Activated CD4-positive, alpha-beta T cell treated with anti-CD3 and anti-CD28 coated beads, Interleukin-2, amount 10 ng/mL, durations not matched to agents 24 days and 14 days (primary cell): ENCODE data around the gene SLC1A7. TPM values are rescaled to one million over a fixed set of nuclear protein-coding genes. Genes with fewer than 3 reads are reported as not detected.
"Not testable (repeated sequence)": the region's sequence is repeated elsewhere in the genome, so short reads cannot be mapped to it uniquely, and the experiment has no call there.

ENCODE experiments used
- DNase-seq: peaks from one replicate; pipeline ENCODE4 v3.0.0; 2022
- H3K27ac Mint-ChIP-seq: one replicate; pipeline ENCODE4 v1.8.0; 2022; ENCODE audit warnings: mild to moderate bottlenecking, mixed read lengths
- H3K27me3 Mint-ChIP-seq: one replicate; pipeline ENCODE4 v1.8.0; 2022; ENCODE audit warnings: mixed read lengths
- H3K36me3 Mint-ChIP-seq: one replicate; pipeline ENCODE4 v1.8.0; 2022; ENCODE audit warnings: low read depth, mild to moderate bottlenecking, mixed read lengths
- H3K4me1 Mint-ChIP-seq: one replicate; pipeline ENCODE4 v1.8.0; 2021; ENCODE audit warnings: mixed read lengths
- H3K4me3 Mint-ChIP-seq: one replicate; pipeline ENCODE4 v1.8.0; 2022; ENCODE audit warnings: mild to moderate bottlenecking, moderate library complexity, mixed read lengths
- H3K9me3 Mint-ChIP-seq: one replicate; pipeline ENCODE4 v1.8.0; 2021; ENCODE audit warnings: mixed read lengths
- intact Hi-C: fragments of 100-400 bp; cut with micrococcal nuclease; formaldehyde crosslinking; loops from one replicate; pipeline ENCODE4 v1.15.1; 2023
- total RNA-seq: library from RNA; stranded (reverse); gene quantifications from 2 replicates; pipeline ENCODE4 v1.2.3, GENCODE V29; 2022

SLC1A7 gene
- not detected in 2 replicates for total RNA-seq

DNA sequence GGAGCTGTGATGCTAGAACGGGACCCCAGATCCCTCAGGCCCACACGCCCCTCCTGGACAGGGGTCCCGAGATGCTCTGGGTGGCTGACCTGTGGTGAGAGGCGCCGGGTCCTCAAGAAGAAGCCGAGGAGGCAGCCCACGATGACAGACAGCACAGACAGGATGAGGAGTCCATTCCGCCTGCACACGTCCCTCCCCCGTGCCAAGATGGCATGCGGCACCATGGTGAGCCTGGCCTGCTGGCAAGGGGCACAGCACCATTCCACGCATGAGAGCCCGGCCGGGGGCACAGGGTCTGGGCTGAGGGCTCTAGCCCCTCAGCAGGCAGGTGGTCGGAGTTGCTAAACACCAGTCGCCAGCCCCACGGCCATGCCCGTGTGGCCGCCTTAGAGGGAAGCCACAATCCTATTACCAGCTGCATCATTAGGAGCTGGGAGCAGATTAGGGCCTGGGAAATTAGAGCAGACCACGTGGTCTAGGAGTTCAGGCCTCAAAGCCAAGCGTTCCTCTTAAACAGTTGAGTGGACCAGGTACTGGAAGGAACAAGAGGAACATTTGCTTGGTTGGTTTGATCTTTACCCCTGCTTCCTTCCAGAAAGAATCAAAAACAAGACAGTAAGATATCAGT, at the start of gene SLC1A7:
Gene SLC1A7, minus strand, starts transcription at position 413 of the 628 bp plus-strand sequence. Its CDS starts 189 bp downstream, at position 224.
- no peaks in the 10 kb centered on the region for H3K27me3 Mint-ChIP-seq
- H3K4me1 Mint-ChIP-seq, result no peaks in the 10 kb centered on the region
- no peak within 1 kb of the TSS for H3K27ac Mint-ChIP-seq
- H3K9me3 Mint-ChIP-seq, result peaks cover 7% of the 10 kb centered on the region
- H3K4me3 Mint-ChIP-seq, result no peak within 1 kb of the TSS
- DNase-seq, result no peak
- intact Hi-C loops, result no loop called here
- peaks cover 2% of the 10 kb centered on the region for H3K36me3 Mint-ChIP-seq

- Mint-ChIP-seq H3K36me3 (no peaks in the 10 kb centered on the region), H3K27me3 (peaks cover 16% of the 10 kb centered on the region), H3K4me1 (no peaks in the 10 kb centered on the region), H3K27ac (no peak overlapping the region), H3K9me3 (no peaks in the 10 kb centered on the region), H3K4me3 (no peak overlapping the region)
- no peak for DNase-seq
- intact Hi-C loops, result no loop called here
Observed at GRCh38 chr1:53190210-53190611, 47.8 kb upstream of the SLC1A7 start.

- Mint-ChIP-seq H3K27me3 (peaks cover 16% of the 10 kb centered on the region), H3K4me1 (no peaks in the 10 kb centered on the region), H3K4me3 (no peak overlapping the region), H3K9me3 (no peaks in the 10 kb centered on the region), H3K36me3 (no peaks in the 10 kb centered on the region), H3K27ac (no peak overlapping the region)
- no peak for DNase-seq
- intact Hi-C loops, result loop anchor here (5.0 kb wide), 1 partner anchor 487 kb away; no protein-coding TSS in a partner anchor
Observed at GRCh38 chr1:53189061-53189460, 46.6 kb upstream of the SLC1A7 start.

DNA sequence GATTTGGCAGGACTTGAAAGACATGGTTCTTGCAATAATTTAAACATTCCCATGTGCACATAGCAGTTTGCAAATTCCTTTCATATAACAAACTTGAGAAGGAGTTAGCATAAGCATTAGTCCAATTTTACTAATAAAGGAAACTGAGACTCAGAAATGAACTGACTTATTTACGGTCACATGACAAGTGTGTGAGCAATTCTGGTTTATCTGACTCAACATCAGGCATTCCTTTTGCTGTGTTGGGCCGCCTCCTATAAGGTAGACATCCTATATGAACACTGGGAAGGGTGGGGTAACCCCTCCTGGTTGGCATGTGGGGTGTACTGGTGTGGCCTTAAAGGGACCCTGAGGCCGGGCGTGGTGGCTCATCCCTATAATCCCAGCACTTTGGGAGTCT, 45.7 kb upstream of the SLC1A7 start:
- intact Hi-C loops, result loop anchor here (5.0 kb wide), 1 partner anchor 486 kb away; no protein-coding TSS in a partner anchor
- Mint-ChIP-seq H3K27ac (no peak overlapping the region), H3K4me3 (no peak overlapping the region), H3K27me3 (peaks cover 16% of the 10 kb centered on the region), H3K36me3 (no peaks in the 10 kb centered on the region), H3K4me1 (no peaks in the 10 kb centered on the region), H3K9me3 (no peaks in the 10 kb centered on the region)
- no peak for DNase-seq

- H3K4me1 Mint-ChIP-seq, result no peaks in the 10 kb centered on the region
- H3K27ac Mint-ChIP-seq, result no peak overlapping the region
- DNase-seq, result no peak
- H3K27me3 Mint-ChIP-seq, result peaks cover 16% of the 10 kb centered on the region
- no peaks in the 10 kb centered on the region for H3K9me3 Mint-ChIP-seq
- H3K4me3 Mint-ChIP-seq, result no peak overlapping the region
- intact Hi-C loops, result loop anchor here (5.0 kb wide), 1 partner anchor 485 kb away; no protein-coding TSS in a partner anchor
- no peaks in the 10 kb centered on the region for H3K36me3 Mint-ChIP-seq
Observed at GRCh38 chr1:53187401-53187800, 45.0 kb upstream of the SLC1A7 start.

GRCh38 chr1:53186533-53186932, 44.1 kb upstream of the SLC1A7 start:
- intact Hi-C loops, result loop anchor here (5.0 kb wide), 1 partner anchor 484 kb away; no protein-coding TSS in a partner anchor
- DNase-seq, result no peak
- H3K27me3 Mint-ChIP-seq, result peaks cover 16% of the 10 kb centered on the region
- no peak overlapping the region for H3K4me3 Mint-ChIP-seq
- H3K4me1 Mint-ChIP-seq, result no peaks in the 10 kb centered on the region
- no peak overlapping the region for H3K27ac Mint-ChIP-seq
- no peaks in the 10 kb centered on the region for H3K9me3 Mint-ChIP-seq
- no peaks in the 10 kb centered on the region for H3K36me3 Mint-ChIP-seq

DNA sequence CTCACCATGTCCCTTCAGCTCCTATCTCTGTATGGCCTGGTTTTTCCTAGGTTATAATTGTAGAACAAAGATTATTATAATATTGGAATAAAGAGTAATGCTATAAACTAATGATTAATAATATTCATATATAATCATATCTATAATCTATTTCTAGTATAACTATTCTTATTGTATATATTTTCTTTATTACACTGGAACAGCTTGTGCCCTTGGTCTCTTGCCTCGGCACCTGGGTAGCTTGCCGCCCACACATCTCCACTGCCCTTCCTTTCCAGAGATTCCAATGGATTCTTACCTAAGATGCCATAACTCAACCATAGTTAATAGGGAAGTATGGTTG, 43.5 kb upstream of the SLC1A7 start:
- H3K27me3 Mint-ChIP-seq, result peaks cover 16% of the 10 kb centered on the region
- H3K9me3 Mint-ChIP-seq, H3K36me3 Mint-ChIP-seq, DNase-seq, H3K4me3 Mint-ChIP-seq, H3K4me1 Mint-ChIP-seq, H3K27ac Mint-ChIP-seq: not testable (repeated sequence)
- intact Hi-C loops, result loop anchor here (5.0 kb wide), 1 partner anchor 484 kb away; no protein-coding TSS in a partner anchor

- no peaks in the 10 kb centered on the region for H3K4me1 Mint-ChIP-seq
- no peaks in the 10 kb centered on the region for H3K36me3 Mint-ChIP-seq
- DNase-seq, result no peak
- peaks cover 16% of the 10 kb centered on the region for H3K27me3 Mint-ChIP-seq
- intact Hi-C loops, result loop anchor here (5.0 kb wide), 1 partner anchor 276 kb away; no protein-coding TSS in a partner anchor
- no peak overlapping the region for H3K27ac Mint-ChIP-seq
- H3K9me3 Mint-ChIP-seq, result no peaks in the 10 kb centered on the region
- no peak overlapping the region for H3K4me3 Mint-ChIP-seq
Observed at GRCh38 chr1:53183095-53183990, 40.9 kb upstream of the SLC1A7 start.

DNA sequence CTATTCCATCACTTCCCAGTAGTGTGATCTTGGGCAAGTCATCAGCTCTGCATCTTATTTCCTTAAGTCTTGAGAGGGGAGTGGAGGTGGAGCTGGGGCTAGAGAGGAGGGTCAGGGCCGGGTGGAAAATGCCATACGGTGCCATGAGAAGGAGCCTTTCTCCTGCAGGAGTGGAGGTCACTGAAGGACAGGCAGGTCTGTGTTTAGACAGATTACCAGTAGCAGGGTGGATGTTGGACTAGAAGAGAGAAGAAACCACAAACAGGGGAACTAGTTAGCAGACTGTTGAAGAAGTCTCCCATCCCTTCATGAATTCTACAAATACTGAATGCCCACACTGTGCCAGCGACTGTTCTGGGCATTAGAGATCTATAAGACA, 40.3 kb upstream of the SLC1A7 start:
- DNase-seq, result no peak
- H3K27ac Mint-ChIP-seq, result no peak overlapping the region
- no peak overlapping the region for H3K4me3 Mint-ChIP-seq
- intact Hi-C loops, result loop anchor here (5.0 kb wide), 1 partner anchor 275 kb away; no protein-coding TSS in a partner anchor
- H3K36me3 Mint-ChIP-seq, result no peaks in the 10 kb centered on the region
- no peaks in the 10 kb centered on the region for H3K4me1 Mint-ChIP-seq
- H3K27me3 Mint-ChIP-seq, result peaks cover 14% of the 10 kb centered on the region
- no peaks in the 10 kb centered on the region for H3K9me3 Mint-ChIP-seq

GRCh38 chr1:53182111-53182593, 39.7 kb upstream of the SLC1A7 start:
- no peak overlapping the region for H3K27ac Mint-ChIP-seq
- H3K4me1 Mint-ChIP-seq, result no peaks in the 10 kb centered on the region
- H3K9me3 Mint-ChIP-seq, result no peaks in the 10 kb centered on the region
- peak; percentile 94 for DNase-seq
- no peaks in the 10 kb centered on the region for H3K36me3 Mint-ChIP-seq
- no peak overlapping the region for H3K4me3 Mint-ChIP-seq
- H3K27me3 Mint-ChIP-seq, result peaks cover 13% of the 10 kb centered on the region
- intact Hi-C loops, result loop anchor here (5.0 kb wide), 1 partner anchor 275 kb away; no protein-coding TSS in a partner anchor

DNA sequence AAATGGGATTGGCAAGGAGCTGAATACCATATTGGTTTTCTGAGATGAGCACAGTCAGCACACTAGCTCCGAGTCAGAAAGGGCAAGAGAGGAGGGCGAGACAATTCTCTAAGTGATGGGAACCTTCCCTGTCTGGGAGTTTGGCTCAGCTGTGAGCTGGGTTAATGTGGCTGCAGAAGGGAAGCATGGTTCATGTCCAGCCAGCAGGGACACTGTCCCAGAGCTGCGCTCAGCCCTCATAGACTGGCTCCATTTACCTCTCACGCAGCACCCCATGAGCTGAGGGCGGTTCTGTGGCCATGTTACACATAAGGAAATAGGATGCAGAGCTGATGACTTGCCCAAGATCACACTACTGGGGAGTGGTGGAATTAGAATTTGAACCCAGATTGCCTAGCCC, 38.5 kb upstream of the SLC1A7 start:
- H3K4me3 Mint-ChIP-seq, result no peak overlapping the region
- H3K27me3 Mint-ChIP-seq, result peaks cover 9% of the 10 kb centered on the region
- H3K36me3 Mint-ChIP-seq, result no peaks in the 10 kb centered on the region
- H3K27ac Mint-ChIP-seq, result no peak overlapping the region
- H3K4me1 Mint-ChIP-seq, result no peaks in the 10 kb centered on the region
- no peak for DNase-seq
- no peaks in the 10 kb centered on the region for H3K9me3 Mint-ChIP-seq
- intact Hi-C loops, result loop anchor here (5.0 kb wide), 1 partner anchor 274 kb away; no protein-coding TSS in a partner anchor

- no peaks in the 10 kb centered on the region for H3K4me1 Mint-ChIP-seq
- H3K9me3 Mint-ChIP-seq, result no peaks in the 10 kb centered on the region
- peaks cover 15% of the 10 kb centered on the region for H3K27me3 Mint-ChIP-seq
- intact Hi-C loops, result loop anchor here (5.0 kb wide), 1 partner anchor 273 kb away; no protein-coding TSS in a partner anchor
- no peak overlapping the region for H3K4me3 Mint-ChIP-seq
- DNase-seq, result no peak
- H3K27ac Mint-ChIP-seq, result no peak overlapping the region
- H3K36me3 Mint-ChIP-seq, result no peaks in the 10 kb centered on the region
Observed at GRCh38 chr1:53180226-53180625, 37.8 kb upstream of the SLC1A7 start.

DNA sequence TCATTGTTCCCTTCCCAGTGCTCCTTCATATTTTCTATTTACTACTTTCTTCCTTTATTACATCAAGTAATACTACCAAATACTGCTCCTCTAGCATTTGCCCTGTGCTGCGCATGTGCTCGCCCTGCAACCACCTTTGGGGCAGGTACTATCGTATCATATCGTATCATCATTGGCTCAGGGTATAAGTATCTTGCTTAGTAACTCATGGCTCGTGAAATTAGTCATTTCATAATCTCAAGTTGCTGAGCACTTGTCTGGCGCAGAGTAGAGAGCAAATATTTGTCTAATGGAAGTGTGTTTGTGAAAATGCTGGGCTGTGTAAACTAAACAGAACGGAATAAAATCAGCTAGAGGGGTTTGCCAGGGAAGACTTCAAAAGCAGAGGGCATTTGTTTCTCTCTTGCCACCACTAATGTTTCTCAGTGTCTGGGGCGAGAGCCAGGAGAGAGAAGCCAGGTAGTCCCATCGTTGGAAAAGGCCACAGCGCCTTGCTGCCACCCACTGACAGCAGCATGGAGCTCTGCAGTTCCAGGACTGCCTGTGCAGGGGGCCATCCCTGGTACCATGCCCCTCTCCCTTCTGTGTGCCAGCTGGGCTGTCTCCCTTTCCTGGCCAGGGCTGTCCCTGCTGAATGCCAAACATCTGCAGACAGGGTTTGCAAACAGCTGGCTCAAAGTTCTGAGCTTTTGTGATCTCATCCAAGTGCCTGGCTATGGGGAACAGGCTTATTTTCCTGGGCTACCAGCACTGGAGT, 34.2 kb upstream of the SLC1A7 start:
- Mint-ChIP-seq H3K27me3 (peaks cover 30% of the 10 kb centered on the region), H3K9me3 (no peaks in the 10 kb centered on the region), H3K4me1 (peaks cover 6% of the 10 kb centered on the region), H3K27ac (no peak overlapping the region), H3K36me3 (no peaks in the 10 kb centered on the region), H3K4me3 (no peak overlapping the region)
- intact Hi-C loops, result no loop called here
- no peak for DNase-seq
